Fibroblast of villous mesenchyme (primary cell): Measurements from ENCODE around the gene P2RY8. TPM values are rescaled to one million over a fixed set of nuclear protein-coding genes. Genes with fewer than 3 reads are reported as not detected.

Experiments used
- DNase-seq: peaks from one replicate; pipeline ENCODE4 v3.0.0-alpha.2; 2010; ENCODE audit warnings: low read depth
- H3K4me3 ChIP-seq: 2 replicates; pipeline ENCODE4 v1.5.1; 2011; ENCODE audit warnings: low read depth, mild to moderate bottlenecking, low read length
- total RNA-seq: library from RNA; depleted of rRNA; stranded (reverse); fragments of >200 nt; gene quantifications from 2 replicates; pipeline ENCODE4 v1.2.3, GENCODE V29; 2012
- TF ChIP-seq, protein P1 (sequence below): IDR thresholded peaks from 2 replicates; pipeline ENCODE4 v1.5.1; 2012; ENCODE audit warnings: low read depth, mild to moderate bottlenecking, low read length; ENCODE audit not compliant: insufficient read depth

P2RY8 gene
- total RNA-seq, 1 donor: not detected

DNA sequence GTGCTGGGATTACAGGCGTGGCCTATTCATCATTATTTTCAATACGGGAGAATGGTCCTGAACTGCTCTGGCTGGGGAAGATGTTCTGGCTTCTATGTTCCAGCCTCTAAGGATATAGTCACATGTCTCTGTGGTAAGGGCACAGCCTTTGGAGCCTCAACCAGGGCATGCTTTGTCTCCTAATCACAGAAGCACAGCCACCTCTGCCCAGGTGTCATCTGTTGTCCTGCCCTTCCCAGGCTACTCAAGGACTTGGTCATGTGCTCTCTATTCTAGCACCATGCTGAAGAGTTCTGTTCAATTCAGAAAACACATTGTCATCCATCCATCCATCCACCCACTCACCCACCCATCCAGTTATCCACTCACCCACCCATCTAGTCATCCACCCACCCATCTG, 113.8 kb downstream of the P2RY8 start:
- no peak overlapping the region for H3K4me3 ChIP-seq
- TF ChIP-seq, protein P1, sequence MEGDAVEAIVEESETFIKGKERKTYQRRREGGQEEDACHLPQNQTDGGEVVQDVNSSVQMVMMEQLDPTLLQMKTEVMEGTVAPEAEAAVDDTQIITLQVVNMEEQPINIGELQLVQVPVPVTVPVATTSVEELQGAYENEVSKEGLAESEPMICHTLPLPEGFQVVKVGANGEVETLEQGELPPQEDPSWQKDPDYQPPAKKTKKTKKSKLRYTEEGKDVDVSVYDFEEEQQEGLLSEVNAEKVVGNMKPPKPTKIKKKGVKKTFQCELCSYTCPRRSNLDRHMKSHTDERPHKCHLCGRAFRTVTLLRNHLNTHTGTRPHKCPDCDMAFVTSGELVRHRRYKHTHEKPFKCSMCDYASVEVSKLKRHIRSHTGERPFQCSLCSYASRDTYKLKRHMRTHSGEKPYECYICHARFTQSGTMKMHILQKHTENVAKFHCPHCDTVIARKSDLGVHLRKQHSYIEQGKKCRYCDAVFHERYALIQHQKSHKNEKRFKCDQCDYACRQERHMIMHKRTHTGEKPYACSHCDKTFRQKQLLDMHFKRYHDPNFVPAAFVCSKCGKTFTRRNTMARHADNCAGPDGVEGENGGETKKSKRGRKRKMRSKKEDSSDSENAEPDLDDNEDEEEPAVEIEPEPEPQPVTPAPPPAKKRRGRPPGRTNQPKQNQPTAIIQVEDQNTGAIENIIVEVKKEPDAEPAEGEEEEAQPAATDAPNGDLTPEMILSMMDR: no peak
- DNase-seq: no peak

- no peak for DNase-seq
Measured at GRCh38 chrX:1422135-1422465, 114.9 kb downstream of the P2RY8 start.

GRCh38 chrX:1421433-1422134, 115.4 kb downstream of the P2RY8 start:
- DNase-seq: no peak

More at GRCh38 chrX:1422135-1422465, 114.9 kb downstream of the P2RY8 start:
- no peak overlapping the region for H3K4me3 ChIP-seq
- TF ChIP-seq, protein P1: no peak

GRCh38 chrX:1420371-1420770, 116.6 kb downstream of the P2RY8 start:
- TF ChIP-seq, protein P1: no peak
- no peak overlapping the region for H3K4me3 ChIP-seq
- no peak for DNase-seq

More at GRCh38 chrX:1421433-1422134, 115.4 kb downstream of the P2RY8 start:
- TF ChIP-seq, protein P1: no peak
- H3K4me3 ChIP-seq: no peak overlapping the region

DNA sequence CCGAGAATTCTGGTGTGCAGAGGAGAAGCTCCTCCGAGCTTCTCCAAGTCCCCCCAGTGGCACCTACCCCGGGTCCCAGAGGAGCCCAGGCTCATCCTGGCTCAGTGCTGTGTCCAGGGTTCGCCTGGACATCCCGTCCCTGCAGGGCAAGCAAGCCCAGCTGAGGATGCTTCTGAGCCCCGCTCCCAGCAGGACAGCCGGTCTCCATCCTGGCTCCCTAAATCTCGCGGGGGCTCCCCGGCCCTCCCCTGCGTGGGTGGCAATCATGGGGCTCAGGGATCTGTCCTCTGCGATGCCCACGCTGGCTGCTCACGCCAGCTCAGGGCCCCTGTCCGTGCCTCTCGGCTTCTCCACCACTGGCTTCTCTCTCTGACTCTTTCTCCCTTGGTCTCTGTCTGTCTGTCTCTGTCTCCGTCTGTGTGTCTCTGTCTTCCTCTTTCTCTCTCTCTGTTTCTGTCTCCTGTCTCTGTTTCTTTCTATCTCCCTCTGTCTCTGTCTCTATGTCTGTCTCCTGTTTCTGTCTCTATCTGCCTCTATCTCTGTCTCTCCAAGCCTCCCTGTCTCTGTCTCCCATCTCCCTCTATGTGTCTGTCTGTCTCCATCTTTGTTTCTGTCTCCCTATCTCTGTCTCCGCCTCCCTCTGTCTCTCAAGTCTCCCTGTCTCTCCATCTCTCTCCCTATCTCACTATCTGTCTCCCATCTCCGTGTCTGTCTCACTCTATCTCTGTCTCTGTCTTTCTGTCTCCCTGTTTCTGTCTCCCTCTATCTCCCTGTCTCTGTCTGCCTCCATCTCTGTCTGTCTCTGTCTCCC, 117.2 kb downstream of the P2RY8 start:
- no peak for DNase-seq
- H3K4me3 ChIP-seq: no peak overlapping the region
- TF ChIP-seq, protein P1: no peak

DNA sequence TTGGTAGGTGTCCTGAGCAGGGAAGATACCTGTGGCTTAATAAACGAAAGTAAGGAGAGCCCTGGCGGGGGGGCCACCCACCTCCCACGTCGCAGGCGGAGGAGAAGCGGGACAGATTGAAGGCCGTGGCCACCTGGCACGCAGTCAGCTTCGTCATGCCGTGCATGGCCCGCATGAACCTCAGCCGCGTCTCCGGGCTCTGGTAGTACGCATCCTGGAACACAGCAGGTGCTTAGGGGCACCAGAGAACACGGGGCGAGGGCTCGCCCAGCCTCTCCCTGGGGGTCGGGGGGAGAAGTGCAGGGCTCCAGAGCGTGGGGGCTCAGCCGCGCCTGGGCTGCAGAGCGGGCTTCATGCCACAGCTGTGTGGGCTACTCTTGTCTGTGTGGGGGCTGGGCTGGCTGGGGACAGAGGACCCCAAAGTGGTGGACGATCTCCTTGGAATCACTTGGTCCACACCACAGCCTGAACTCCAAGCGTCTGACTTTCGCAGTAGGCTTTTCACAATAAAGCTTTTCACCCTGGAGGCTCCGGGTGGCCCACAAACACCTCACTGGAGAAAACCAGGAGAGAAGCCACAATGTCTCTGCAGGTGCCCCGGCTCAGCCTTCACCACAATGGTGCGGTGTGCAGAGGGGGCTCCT, 118.0 kb downstream of the P2RY8 start:
- DNase-seq: no peak
- H3K4me3 ChIP-seq: no peak overlapping the region
- TF ChIP-seq, protein P1: no peak
